ENCODE measurements around the gene MED27. TPM values are rescaled to one million over a fixed set of nuclear protein-coding genes. Genes with fewer than 3 reads are reported as not detected.
A peak's percentile ranks its signal among the peaks of the same experiment; 100 is the strongest.

The MED27 gene
- polyA plus RNA-seq, 1 experiment: 36.9 TPM

DNA sequence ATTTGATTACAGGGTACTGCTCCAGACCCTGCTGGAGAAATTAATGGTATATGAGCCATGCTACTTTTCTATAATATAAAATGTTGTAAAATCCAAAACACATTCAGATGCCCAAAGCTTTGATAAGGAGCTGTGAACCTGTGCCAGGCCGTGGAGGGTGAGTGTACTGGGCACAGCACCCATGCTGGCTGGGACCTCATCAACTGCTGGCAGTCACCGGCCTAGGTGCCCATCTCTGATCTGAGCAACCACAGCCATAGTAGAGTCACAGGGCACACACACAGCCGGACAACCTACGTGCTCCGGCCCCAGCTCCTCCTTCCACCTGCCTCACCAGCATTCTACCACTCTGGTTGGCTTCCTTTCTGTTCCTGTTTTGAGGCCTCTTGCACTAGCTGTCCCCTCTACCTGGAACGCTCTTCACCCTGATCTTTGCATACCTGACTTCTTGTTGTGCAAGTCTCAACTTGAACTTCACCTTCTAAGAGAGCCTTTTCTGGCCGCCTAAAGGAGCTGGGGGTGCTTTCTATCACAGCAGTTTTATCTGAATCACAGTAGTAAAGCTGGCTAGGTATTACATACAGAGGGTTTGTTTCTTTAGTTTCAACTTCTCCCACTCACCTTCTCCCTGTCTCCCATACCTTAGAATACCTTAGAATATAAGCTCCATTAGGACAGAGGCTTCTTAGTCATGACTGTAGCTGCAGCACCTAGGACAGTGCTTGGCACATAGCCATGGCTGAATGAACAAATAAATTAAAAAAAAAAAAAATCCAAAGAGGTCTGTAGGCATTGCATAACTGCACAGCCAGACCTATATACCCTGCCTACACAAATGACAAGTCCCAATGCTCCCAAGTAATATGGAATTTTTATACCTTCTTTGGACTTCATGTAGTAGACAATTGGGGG lies 51.7 kb downstream of the MED27 start:
- POLR2A ChIA-PET: no interaction called here

DNA sequence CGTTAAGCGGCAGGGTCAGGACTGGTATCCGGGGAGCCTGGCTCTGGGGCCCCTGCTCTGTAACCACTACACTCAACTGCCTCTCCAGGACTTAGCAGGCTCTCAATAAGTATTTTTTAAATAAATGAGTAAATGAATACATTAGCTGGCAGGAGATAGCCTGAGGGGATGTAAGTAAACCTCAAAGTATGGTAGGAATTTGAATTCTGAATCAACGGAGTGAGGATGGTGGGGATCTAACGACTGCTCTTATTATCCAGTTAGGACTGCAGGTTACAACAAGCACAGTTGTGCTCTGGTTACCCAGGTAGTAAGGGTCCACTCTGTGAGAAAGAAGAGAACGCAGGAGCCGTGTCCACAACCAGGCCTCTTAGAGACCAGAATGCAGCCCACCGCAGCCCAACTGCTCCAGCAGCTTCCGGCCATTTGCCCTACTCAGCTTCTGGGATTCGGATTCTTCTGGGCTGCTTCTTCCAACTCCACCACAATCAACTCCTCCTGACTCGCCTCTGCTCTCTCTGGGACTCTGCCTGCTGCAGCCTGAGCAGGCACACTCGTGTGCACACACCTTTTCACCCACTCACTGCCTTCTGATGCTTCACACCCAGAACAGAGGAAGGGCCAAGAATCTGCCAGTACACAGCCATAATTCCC lies 52.6 kb downstream of the MED27 start:
- H3K4me3 ChIP-seq (ENCODE audit: low read depth, low read length): no peak overlapping the region
- POLR2A ChIA-PET: no interaction called here
- no peaks in the 10 kb centered on the region for H3K36me3 ChIP-seq (ENCODE audit: control insufficient read depth, insufficient read depth, low read length)
- peak; percentile 52 for DNase-seq (ENCODE audit: low read depth)
- TF ChIP-seq, protein P1, sequence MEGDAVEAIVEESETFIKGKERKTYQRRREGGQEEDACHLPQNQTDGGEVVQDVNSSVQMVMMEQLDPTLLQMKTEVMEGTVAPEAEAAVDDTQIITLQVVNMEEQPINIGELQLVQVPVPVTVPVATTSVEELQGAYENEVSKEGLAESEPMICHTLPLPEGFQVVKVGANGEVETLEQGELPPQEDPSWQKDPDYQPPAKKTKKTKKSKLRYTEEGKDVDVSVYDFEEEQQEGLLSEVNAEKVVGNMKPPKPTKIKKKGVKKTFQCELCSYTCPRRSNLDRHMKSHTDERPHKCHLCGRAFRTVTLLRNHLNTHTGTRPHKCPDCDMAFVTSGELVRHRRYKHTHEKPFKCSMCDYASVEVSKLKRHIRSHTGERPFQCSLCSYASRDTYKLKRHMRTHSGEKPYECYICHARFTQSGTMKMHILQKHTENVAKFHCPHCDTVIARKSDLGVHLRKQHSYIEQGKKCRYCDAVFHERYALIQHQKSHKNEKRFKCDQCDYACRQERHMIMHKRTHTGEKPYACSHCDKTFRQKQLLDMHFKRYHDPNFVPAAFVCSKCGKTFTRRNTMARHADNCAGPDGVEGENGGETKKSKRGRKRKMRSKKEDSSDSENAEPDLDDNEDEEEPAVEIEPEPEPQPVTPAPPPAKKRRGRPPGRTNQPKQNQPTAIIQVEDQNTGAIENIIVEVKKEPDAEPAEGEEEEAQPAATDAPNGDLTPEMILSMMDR (IDR thresholded peaks at IDR 0.05; ENCODE audit: insufficient read depth, low read depth, low read length): no peak
- CTCF ChIA-PET: interaction anchor here (1.2 kb wide), 2 partner anchors 14 to 26 kb away, joined by 3 to 4 read pairs; no protein-coding TSS in a partner anchor
- H3K27me3 ChIP-seq (ENCODE audit: control insufficient read depth, insufficient read depth, low read length): no peaks in the 10 kb centered on the region

More for the DNA sequence above, 51.7 kb downstream of the MED27 start:
- no peak for DNase-seq (ENCODE audit: low read depth)
- TF ChIP-seq, protein P1 (IDR thresholded peaks at IDR 0.05; ENCODE audit: insufficient read depth, low read depth, low read length): no peak
- H3K36me3 ChIP-seq (ENCODE audit: control insufficient read depth, insufficient read depth, low read length): no peaks in the 10 kb centered on the region
- H3K27me3 ChIP-seq (ENCODE audit: control insufficient read depth, insufficient read depth, low read length): no peaks in the 10 kb centered on the region
- CTCF ChIA-PET: interaction anchor here (1.2 kb wide), 2 partner anchors 13 to 27 kb away, joined by 3 to 4 read pairs; no protein-coding TSS in a partner anchor
- H3K4me3 ChIP-seq (ENCODE audit: low read depth, low read length): no peak overlapping the region

DNA sequence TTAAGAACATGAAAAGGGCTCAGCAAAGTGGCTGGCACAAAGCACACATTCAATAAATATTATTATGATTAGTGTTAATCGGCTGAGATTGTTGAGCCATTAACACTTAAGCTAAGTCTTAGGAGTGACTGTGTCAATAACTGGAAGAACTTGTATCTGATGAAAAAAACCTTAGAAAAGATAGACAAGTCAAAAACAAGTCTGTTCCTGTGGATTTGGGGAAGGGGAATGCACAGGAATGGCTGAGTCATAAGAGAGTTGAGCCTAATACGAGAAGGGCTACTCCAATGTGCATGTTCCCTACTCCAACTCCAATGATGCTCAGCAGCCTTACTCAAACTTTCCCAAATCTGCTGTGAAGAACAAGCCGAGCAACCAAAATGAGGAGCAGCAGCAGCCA lies 53.9 kb downstream of the MED27 start:
- no peaks in the 10 kb centered on the region for H3K36me3 ChIP-seq (ENCODE audit: control insufficient read depth, insufficient read depth, low read length)
- ChIA-PET POLR2A (no interaction called here), CTCF (no interaction called here)
- DNase-seq (ENCODE audit: low read depth): no peak
- H3K4me3 ChIP-seq (ENCODE audit: low read depth, low read length): no peak overlapping the region
- TF ChIP-seq, protein P1 (IDR thresholded peaks at IDR 0.05; ENCODE audit: insufficient read depth, low read depth, low read length): no peak
- H3K27me3 ChIP-seq (ENCODE audit: control insufficient read depth, insufficient read depth, low read length): no peaks in the 10 kb centered on the region

DNA sequence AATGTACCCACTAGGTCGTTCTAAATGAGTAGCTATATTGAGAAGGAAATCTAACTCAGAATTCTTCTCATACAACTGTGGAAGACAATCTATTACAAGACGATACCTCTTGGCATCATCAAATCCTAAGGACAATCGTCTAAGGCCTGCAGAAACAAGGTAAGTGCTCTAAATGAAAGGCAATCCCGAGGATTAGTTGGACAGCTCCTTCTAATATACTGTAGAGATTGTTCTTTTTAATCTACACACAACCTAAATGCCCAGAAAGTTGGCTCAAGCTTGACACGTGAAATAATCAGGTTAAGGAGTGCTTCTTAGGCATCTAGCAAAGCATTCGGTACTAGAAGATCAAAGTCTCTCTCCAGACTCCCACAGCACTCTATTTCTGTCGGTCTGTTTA lies 55.1 kb downstream of the MED27 start:
- Histone ChIP-seq H3K36me3 (ENCODE audit: control insufficient read depth, insufficient read depth, low read length) (no peaks in the 10 kb centered on the region), H3K4me3 (ENCODE audit: low read depth, low read length) (no peak overlapping the region), H3K27me3 (ENCODE audit: control insufficient read depth, insufficient read depth, low read length) (no peaks in the 10 kb centered on the region)
- TF ChIP-seq, protein P1 (IDR thresholded peaks at IDR 0.05; ENCODE audit: insufficient read depth, low read depth, low read length): no peak
- POLR2A ChIA-PET: no interaction called here
- DNase-seq (ENCODE audit: low read depth): no peak
- CTCF ChIA-PET: no interaction called here
